Loucy (cell line): ENCODE data around the gene TBL1XR1.

Source experiments
- H2AFZ ChIP-seq: fragments of 200-600 bp; sonication (generic); 2 replicates; pipeline ENCODE4 v1.6.0; 2016; ENCODE audit warnings: antibody characterized with exemption, mild to moderate bottlenecking, low read length, moderate library complexity
- H3F3A ChIP-seq: fragments of 200-600 bp; 2 replicates; pipeline ENCODE4 v1.6.0; 2016; ENCODE audit warnings: antibody characterized with exemption, low read depth, mild to moderate bottlenecking
- H3K27me3 ChIP-seq: fragments of 200-600 bp; sonication (generic); 2 replicates; pipeline ENCODE4 v1.6.1; 2014; ENCODE audit warnings: low read length, mild to moderate bottlenecking; ENCODE audit not compliant: insufficient read depth, poor library complexity, severe bottlenecking
- H3K36me3 ChIP-seq: fragments of 200-600 bp; sonication (generic); 2 replicates; pipeline ENCODE4 v1.6.1; 2016; ENCODE audit warnings: low read length; ENCODE audit not compliant: insufficient read depth
- H3K4me1 ChIP-seq: fragments of 200-600 bp; sonication (generic); 2 replicates; pipeline ENCODE4 v1.5.1; 2014; ENCODE audit warnings: low read length, mild to moderate bottlenecking; ENCODE audit not compliant: insufficient read depth, poor library complexity, severe bottlenecking
- H3K4me2 ChIP-seq: fragments of 200-600 bp; sonication (generic); 2 replicates; pipeline ENCODE4 v1.6.0; 2014; ENCODE audit warnings: antibody characterized with exemption, low read length, low read depth, mild to moderate bottlenecking; ENCODE audit not compliant: poor library complexity, severe bottlenecking
- H3K4me3 ChIP-seq: fragments of 200-600 bp; sonication (generic); 2 replicates; pipeline ENCODE4 v1.5.1; 2014; ENCODE audit warnings: low read length, mild to moderate bottlenecking, mixed read lengths; ENCODE audit not compliant: poor library complexity, severe bottlenecking
- H3K79me2 ChIP-seq: fragments of 200-600 bp; sonication (generic); 2 replicates; pipeline ENCODE4 v1.6.1; 2014; ENCODE audit warnings: low read length; ENCODE audit not compliant: insufficient read depth
- H3K9ac ChIP-seq: fragments of 200-600 bp; sonication (generic); 2 replicates; pipeline ENCODE4 v1.6.0; 2014; ENCODE audit warnings: mild to moderate bottlenecking, low read depth, low read length, moderate library complexity; ENCODE audit not compliant: poor library complexity, severe bottlenecking
- H3K9me2 ChIP-seq: fragments of 200-600 bp; sonication (generic); replicated peaks from 2 replicates; pipeline ENCODE4 v1.6.1; 2016; ENCODE audit warnings: low read depth, low read length, mixed read lengths
- H3K9me3 ChIP-seq: fragments of 200-600 bp; sonication (generic); 2 replicates; pipeline ENCODE4 v1.6.1; 2014; ENCODE audit warnings: mild to moderate bottlenecking, antibody characterized with exemption, low read length, low read depth; ENCODE audit not compliant: insufficient read depth
- H4K20me1 ChIP-seq: fragments of 200-600 bp; sonication (generic); 2 replicates; pipeline ENCODE4 v1.6.0; 2014; ENCODE audit warnings: antibody characterized with exemption, low read length, mild to moderate bottlenecking; ENCODE audit not compliant: insufficient read depth, poor library complexity, severe bottlenecking
- EZH2phosphoT487 ChIP-seq: fragments of 200-600 bp; IDR thresholded peaks from 2 replicates; pipeline ENCODE4 v1.6.1; 2018; ENCODE audit warnings: antibody characterized with exemption, mild to moderate bottlenecking, moderate library complexity, borderline replicate concordance
- TF ChIP-seq, protein P1 (sequence below): fragments of 200-600 bp; sonication (generic); conservative IDR thresholded peaks from 2 replicates; pipeline ENCODE4 v1.5.1; 2014; ENCODE audit warnings: mild to moderate bottlenecking, antibody characterized with exemption, low read length

Gene TBL1XR1

DNA sequence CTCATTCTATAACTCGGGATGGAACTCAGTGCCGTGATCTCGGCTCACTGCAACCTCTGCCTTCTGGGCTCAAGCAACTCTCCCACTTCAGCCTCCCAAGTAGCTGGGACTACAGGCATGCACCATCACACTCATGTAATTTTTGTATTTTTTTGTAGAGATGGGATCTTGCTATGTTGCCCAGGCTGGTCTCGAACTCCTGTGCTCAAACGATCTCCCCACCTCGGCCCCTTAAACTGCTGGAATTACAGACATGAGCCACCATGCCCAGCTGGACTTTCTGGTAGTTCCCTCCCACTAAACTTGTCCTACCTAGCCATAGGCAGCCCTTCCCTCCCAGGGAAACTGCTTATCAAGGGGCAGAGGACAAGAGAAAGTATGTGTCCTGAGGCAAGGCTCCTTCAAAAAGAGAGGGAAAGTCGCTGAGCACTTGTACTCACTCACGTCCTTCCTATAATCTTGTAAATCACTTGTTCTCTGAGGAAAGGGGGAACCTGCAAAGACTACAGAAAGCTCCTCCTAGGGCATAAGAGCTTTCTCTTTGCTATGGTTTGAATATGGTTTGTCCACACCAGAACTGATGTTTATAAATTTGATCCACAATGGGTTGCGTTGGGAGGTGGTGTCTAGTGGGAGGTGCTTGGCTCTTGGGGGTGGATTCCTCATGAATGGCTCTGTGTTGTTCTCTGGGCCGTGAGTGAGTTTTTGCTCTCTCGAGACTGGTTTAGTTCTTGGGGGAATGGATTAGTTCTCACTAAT is 13.6 kb upstream of the TBL1XR1 start:
- Histone ChIP-seq H3F3A (no peaks in the 10 kb centered on the region), H2AFZ (no peak overlapping the region), H3K4me1 (peaks cover 19% of the 10 kb centered on the region), H3K9ac (no peak overlapping the region), H3K9me2 (no peaks in the 10 kb centered on the region), H3K27me3 (no peaks in the 10 kb centered on the region), H3K4me2 (no peak overlapping the region), H3K36me3 (no peaks in the 10 kb centered on the region), H3K4me3 (no peak overlapping the region), H4K20me1 (no peaks in the 10 kb centered on the region), H3K79me2 (no peaks in the 10 kb centered on the region), H3K9me3 (no peaks in the 10 kb centered on the region)
- TF ChIP-seq, protein P1, sequence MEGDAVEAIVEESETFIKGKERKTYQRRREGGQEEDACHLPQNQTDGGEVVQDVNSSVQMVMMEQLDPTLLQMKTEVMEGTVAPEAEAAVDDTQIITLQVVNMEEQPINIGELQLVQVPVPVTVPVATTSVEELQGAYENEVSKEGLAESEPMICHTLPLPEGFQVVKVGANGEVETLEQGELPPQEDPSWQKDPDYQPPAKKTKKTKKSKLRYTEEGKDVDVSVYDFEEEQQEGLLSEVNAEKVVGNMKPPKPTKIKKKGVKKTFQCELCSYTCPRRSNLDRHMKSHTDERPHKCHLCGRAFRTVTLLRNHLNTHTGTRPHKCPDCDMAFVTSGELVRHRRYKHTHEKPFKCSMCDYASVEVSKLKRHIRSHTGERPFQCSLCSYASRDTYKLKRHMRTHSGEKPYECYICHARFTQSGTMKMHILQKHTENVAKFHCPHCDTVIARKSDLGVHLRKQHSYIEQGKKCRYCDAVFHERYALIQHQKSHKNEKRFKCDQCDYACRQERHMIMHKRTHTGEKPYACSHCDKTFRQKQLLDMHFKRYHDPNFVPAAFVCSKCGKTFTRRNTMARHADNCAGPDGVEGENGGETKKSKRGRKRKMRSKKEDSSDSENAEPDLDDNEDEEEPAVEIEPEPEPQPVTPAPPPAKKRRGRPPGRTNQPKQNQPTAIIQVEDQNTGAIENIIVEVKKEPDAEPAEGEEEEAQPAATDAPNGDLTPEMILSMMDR = no peak
- no peak for TF ChIP-seq EZH2phosphoT487

DNA sequence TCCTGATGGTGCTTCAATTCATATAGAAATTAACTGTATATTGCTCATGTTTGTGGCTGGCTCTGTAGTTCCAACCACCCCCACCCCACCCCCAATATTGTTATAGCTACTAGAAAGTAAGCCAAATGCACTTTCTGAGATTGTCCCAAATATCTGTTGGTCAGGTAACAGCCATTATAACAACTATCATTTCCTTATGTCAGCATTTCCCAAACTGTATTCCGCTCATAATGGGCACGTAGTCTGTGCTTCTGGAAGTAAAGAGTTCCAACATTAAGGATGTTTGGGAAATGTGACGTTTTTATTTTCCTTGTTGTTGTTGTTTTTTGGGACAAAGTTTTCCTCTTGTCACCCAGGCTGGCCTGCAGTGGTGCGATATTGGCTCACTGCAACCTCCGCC is 12.2 kb upstream of the TBL1XR1 start:
- no peaks in the 10 kb centered on the region for H3F3A ChIP-seq
- H3K4me3 ChIP-seq = no peak overlapping the region
- no peak overlapping the region for H2AFZ ChIP-seq

DNA sequence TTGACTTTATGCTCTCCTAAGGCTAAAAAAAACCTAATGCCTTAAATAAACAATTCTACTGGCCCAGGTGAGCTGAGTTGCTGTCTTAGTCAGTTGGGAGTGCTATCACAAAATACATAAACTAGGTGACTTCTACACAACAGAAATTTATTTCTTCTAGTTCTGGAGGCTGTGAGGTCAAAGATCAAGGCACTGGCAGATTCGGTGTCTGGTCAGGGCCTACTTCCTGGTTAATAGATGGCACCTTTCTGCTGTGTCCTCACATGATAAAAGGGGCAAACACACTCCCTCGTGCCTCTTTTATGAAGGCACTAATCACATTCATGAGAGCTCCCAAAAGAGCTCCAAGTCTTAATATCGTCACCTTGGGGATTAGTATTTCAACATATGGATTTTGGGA is 11.5 kb upstream of the TBL1XR1 start:
- Histone ChIP-seq H3K4me1 (peaks cover 19% of the 10 kb centered on the region), H2AFZ (no peak overlapping the region), H3K79me2 (no peaks in the 10 kb centered on the region), H3K4me2 (no peak overlapping the region), H4K20me1 (no peaks in the 10 kb centered on the region), H3K9me3 (no peaks in the 10 kb centered on the region), H3K9me2 (no peaks in the 10 kb centered on the region), H3K27me3 (no peaks in the 10 kb centered on the region), H3K36me3 (no peaks in the 10 kb centered on the region), H3K9ac (no peak overlapping the region), H3K4me3 (no peak overlapping the region), H3F3A (no peaks in the 10 kb centered on the region)
- TF ChIP-seq, protein P1 = no peak
- TF ChIP-seq EZH2phosphoT487 = no peak

More for the DNA sequence above, 12.2 kb upstream of the TBL1XR1 start:
- Histone ChIP-seq H3K9me2 (no peaks in the 10 kb centered on the region), H3K9me3 (no peaks in the 10 kb centered on the region), H3K79me2 (no peaks in the 10 kb centered on the region), H3K36me3 (no peaks in the 10 kb centered on the region), H3K27me3 (no peaks in the 10 kb centered on the region), H3K4me1 (peaks cover 19% of the 10 kb centered on the region), H4K20me1 (no peaks in the 10 kb centered on the region), H3K9ac (no peak overlapping the region), H3K4me2 (no peak overlapping the region)
- no peak for TF ChIP-seq EZH2phosphoT487
- TF ChIP-seq, protein P1 = no peak
